Measurements from ENCODE around the gene NHSL2. TPM values are rescaled to one million over a fixed set of nuclear protein-coding genes. Genes with fewer than 3 reads are reported as not detected.
A peak's percentile ranks its signal among the peaks of the same experiment; 100 is the strongest.

NHSL2 gene
- total RNA-seq, 4 donors from 2014 or later: 16.2 to 26.5 (median 23.0) TPM

DNA sequence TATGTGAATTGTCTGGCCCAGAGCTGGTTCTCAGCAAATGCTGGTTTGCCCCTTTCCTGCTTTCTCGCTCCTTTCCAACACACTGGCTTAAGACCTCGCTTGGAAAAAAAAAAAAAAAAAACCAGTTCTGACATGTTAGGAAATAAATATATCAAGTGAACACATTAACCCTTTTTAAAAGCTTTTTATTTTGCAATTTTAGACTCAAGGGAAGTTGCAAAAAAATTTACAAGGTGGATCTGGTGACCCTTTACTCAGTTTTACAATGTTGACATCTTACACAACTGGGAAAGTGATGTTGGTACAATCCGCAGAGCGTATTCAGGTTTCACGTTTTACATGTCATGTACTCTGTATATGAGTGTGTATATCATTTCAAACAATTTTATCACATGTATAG, 121.0 kb downstream of the NHSL2 start:
- 73 to 80% methylated on average over 5 of the region's 5 CpGs for WGBS, 2 donors
- Histone ChIP-seq H3K4me3 (no peak overlapping the region), H3K27me3 (no peaks in the 10 kb centered on the region), H3K4me1 (peaks cover 0 to 24% (median 4%) of the 10 kb centered on the region in 4 donors), H3K9me3 (no peaks in the 10 kb centered on the region), H3K27ac (no peak overlapping the region), H3K36me3 (no peaks in the 10 kb centered on the region)
- DNase-seq (ENCODE audit: low spot score in 2 of 2): no peak
- TF ChIP-seq POLR2A (IDR thresholded peaks at IDR 0.05) (no peak), EP300 (IDR thresholded peaks at IDR 0.05) (no peak)
- TF ChIP-seq, protein P1, sequence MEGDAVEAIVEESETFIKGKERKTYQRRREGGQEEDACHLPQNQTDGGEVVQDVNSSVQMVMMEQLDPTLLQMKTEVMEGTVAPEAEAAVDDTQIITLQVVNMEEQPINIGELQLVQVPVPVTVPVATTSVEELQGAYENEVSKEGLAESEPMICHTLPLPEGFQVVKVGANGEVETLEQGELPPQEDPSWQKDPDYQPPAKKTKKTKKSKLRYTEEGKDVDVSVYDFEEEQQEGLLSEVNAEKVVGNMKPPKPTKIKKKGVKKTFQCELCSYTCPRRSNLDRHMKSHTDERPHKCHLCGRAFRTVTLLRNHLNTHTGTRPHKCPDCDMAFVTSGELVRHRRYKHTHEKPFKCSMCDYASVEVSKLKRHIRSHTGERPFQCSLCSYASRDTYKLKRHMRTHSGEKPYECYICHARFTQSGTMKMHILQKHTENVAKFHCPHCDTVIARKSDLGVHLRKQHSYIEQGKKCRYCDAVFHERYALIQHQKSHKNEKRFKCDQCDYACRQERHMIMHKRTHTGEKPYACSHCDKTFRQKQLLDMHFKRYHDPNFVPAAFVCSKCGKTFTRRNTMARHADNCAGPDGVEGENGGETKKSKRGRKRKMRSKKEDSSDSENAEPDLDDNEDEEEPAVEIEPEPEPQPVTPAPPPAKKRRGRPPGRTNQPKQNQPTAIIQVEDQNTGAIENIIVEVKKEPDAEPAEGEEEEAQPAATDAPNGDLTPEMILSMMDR (IDR thresholded peaks at IDR 0.05): no peak

DNA sequence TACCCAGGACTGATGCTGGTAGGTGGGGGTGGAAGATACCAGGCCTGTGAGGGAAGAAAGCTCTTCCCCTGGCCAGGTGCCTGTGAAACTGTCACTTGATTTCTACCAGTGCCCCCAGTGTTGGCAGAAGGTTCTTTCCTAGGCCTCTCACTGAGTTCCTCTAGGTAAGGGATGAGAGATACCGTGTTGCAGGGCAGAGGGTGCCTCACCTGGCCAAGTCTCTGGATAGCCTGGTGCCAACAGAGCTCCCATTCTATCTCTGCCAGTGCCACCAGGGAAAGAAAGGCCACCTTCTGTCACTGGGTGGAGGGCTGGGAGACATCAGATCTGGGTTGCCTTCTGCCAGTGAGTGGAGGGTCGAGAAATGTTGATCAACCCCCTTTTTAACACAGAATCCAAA, 127.0 kb downstream of the NHSL2 start:
- DNase-seq (ENCODE audit: low spot score in 2 of 2): no peak
- H3K4me1 ChIP-seq: peaks cover 0 to 12% (median 0%) of the 10 kb centered on the region in 4 donors
- H3K27me3 ChIP-seq: no peaks in the 10 kb centered on the region
- no peak overlapping the region for H3K27ac ChIP-seq
- H3K36me3 ChIP-seq: no peaks in the 10 kb centered on the region
- WGBS, 2 donors: 55 to 93% methylated on average over 2 of the region's 2 CpGs
- H3K9me3 ChIP-seq: no peaks in the 10 kb centered on the region
- no peak overlapping the region for H3K4me3 ChIP-seq
- TF ChIP-seq, protein P1 (IDR thresholded peaks at IDR 0.05): no peak
- TF ChIP-seq POLR2A (IDR thresholded peaks at IDR 0.05) (no peak), EP300 (IDR thresholded peaks at IDR 0.05) (no peak)

DNA sequence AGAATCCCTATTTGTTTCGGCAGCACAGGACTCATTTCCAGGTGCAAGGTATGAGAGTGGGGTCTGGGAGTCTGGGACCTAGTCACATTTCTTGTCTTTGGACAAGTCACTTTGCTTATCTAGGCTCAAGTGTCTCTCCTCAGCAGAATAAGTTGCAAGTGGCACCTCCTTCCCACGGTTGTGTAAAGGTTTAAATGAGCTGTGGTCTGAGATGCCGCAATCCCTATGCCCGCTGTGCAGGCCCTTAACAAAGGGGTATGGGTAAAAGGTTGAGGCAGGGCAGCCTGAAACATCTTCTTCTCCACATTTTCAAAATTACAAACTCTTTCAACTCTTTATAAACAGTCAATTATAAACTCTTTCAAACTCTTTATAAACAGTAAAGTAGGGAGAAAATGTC, 127.4 kb downstream of the NHSL2 start:
- TF ChIP-seq EP300 (IDR thresholded peaks at IDR 0.05): no peak
- no peak for TF ChIP-seq POLR2A (IDR thresholded peaks at IDR 0.05)
- TF ChIP-seq, protein P1 (IDR thresholded peaks at IDR 0.05): no peak
- no peak overlapping the region for H3K27ac ChIP-seq
- H3K4me1 ChIP-seq: peaks cover 0 to 12% (median 0%) of the 10 kb centered on the region in 4 donors
- WGBS, 2 donors: 88 to 89% methylated on average over 4 of the region's 4 CpGs
- H3K4me3 ChIP-seq: no peak overlapping the region
- H3K9me3 ChIP-seq: no peaks in the 10 kb centered on the region
- no peaks in the 10 kb centered on the region for H3K27me3 ChIP-seq
- no peak for DNase-seq (ENCODE audit: low spot score in 2 of 2)
- H3K36me3 ChIP-seq: no peaks in the 10 kb centered on the region

- peaks cover 0 to 1% of the 10 kb centered on the region in 2 donors for H3K27me3 ChIP-seq
- H3K4me1 ChIP-seq: peaks cover 0 to 12% (median 0%) of the 10 kb centered on the region in 4 donors
- H3K9me3 ChIP-seq: no peaks in the 10 kb centered on the region
- TF ChIP-seq, protein P1 (IDR thresholded peaks at IDR 0.05): no peak
- WGBS, 2 donors: 69 to 92% methylated on average over 2 of the region's 2 CpGs
- H3K4me3 ChIP-seq: no peak overlapping the region
- H3K36me3 ChIP-seq: no peaks in the 10 kb centered on the region
- no peak for DNase-seq (ENCODE audit: low spot score in 2 of 2)
- no peak overlapping the region for H3K27ac ChIP-seq
Observed at GRCh38 chrX:72038868-72039267, 128.2 kb downstream of the NHSL2 start.

GRCh38 chrX:72040506-72040905, 129.9 kb downstream of the NHSL2 start:
- Histone ChIP-seq H3K9me3 (no peaks in the 10 kb centered on the region), H3K27me3 (peaks cover 0 to 5% of the 10 kb centered on the region in 2 donors), H3K4me1 (peaks cover 0 to 18% (median 0%) of the 10 kb centered on the region in 4 donors), H3K36me3 (no peaks in the 10 kb centered on the region), H3K4me3 (no peak overlapping the region), H3K27ac (peak overlapping the region in 2 of 4 donors; percentile 22 to 33)
- 35 to 59% methylated on average over 5 of the region's 5 CpGs for WGBS, 2 donors
- peak in 1 of 2 donors; percentile 14 for DNase-seq (ENCODE audit: low spot score in 2 of 2)
- TF ChIP-seq POLR2A (IDR thresholded peaks at IDR 0.05): no peak
- no peak for TF ChIP-seq EP300 (IDR thresholded peaks at IDR 0.05)
- TF ChIP-seq, protein P1 (IDR thresholded peaks at IDR 0.05): no peak
